Stimulated activated naive CD4-positive, alpha-beta T cell treated with Interleukin-2 at 50 U/mL for 16 hours (primary cell): Measurements from ENCODE around the gene EPS8.

Source experiments
- DNase-seq: peaks from one replicate; lab custom pipeline; 2025; lab: John Stamatoyannopoulos, UW

The EPS8 gene

GRCh38 chr12:15717940-15718567 is 71.1 kb downstream of the EPS8 start:
- no peak for DNase-seq

GRCh38 chr12:15716581-15716980 is 72.6 kb downstream of the EPS8 start:
- DNase-seq: no peak

- no peak for DNase-seq
These were observed 74.9 kb downstream of the EPS8 start for GRCh38 chr12:15714256-15714655.

GRCh38 chr12:15712823-15713660 is 76.1 kb downstream of the EPS8 start:
- DNase-seq: no peak

- DNase-seq: no peak
These were observed 77.0 kb downstream of the EPS8 start for GRCh38 chr12:15712160-15712559.

- DNase-seq: no peak
These were observed 78.2 kb downstream of the EPS8 start for GRCh38 chr12:15710860-15711510.

GRCh38 chr12:15709551-15709950 is 79.6 kb downstream of the EPS8 start:
- no peak for DNase-seq

- no peak for DNase-seq
These were observed 80.7 kb downstream of the EPS8 start for GRCh38 chr12:15708396-15709076.

- DNase-seq: no peak
These were observed 81.5 kb downstream of the EPS8 start for GRCh38 chr12:15707516-15708199.

GRCh38 chr12:15706010-15706676 is 83.0 kb downstream of the EPS8 start:
- no peak for DNase-seq

GRCh38 chr12:15705606-15706005 is 83.6 kb downstream of the EPS8 start:
- no peak for DNase-seq

- no peak for DNase-seq
These were observed 86.9 kb downstream of the EPS8 start for GRCh38 chr12:15702276-15702675.

GRCh38 chr12:15701631-15702156 is 87.5 kb downstream of the EPS8 start:
- DNase-seq: no peak

GRCh38 chr12:15701206-15701605 is 88.0 kb downstream of the EPS8 start:
- no peak for DNase-seq

- no peak for DNase-seq
These were observed 88.6 kb downstream of the EPS8 start for GRCh38 chr12:15700595-15700994.

- no peak for DNase-seq
These were observed 89.3 kb downstream of the EPS8 start for GRCh38 chr12:15699886-15700285.

GRCh38 chr12:15698377-15698871 is 90.8 kb downstream of the EPS8 start:
- no peak for DNase-seq

GRCh38 chr12:15697201-15697600 is 92.0 kb downstream of the EPS8 start:
- no peak for DNase-seq

- DNase-seq: no peak
These were observed 95.8 kb downstream of the EPS8 start for GRCh38 chr12:15693228-15693911.

GRCh38 chr12:15691388-15691787 is 97.8 kb downstream of the EPS8 start:
- DNase-seq: no peak
